Stimulated activated CD8-positive, alpha-beta memory T cell treated with anti-CD3 and anti-CD28 coated beads, Interleukin-15, amount 100 ng/mL, for 4 hours (primary cell): Measurements from ENCODE around the gene CCSER1.

Source experiments
- DNase-seq, 2 donors: peaks; one replicate each; pipeline ENCODE4 v3.0.0-alpha.2; 2020; ENCODE audit warnings: low read depth in 2 of 2

CCSER1 gene

GRCh38 chr4:90958256-90958895, 831.2 kb downstream of the CCSER1 start:
- no peak for DNase-seq

GRCh38 chr4:90960433-90960832, 833.2 kb downstream of the CCSER1 start:
- DNase-seq, result no peak

GRCh38 chr4:90960840-90961239, 833.6 kb downstream of the CCSER1 start:
- no peak for DNase-seq

GRCh38 chr4:90970021-90970420, 842.8 kb downstream of the CCSER1 start:
- no peak for DNase-seq

GRCh38 chr4:90977726-90978125, 850.5 kb downstream of the CCSER1 start:
- no peak for DNase-seq

- DNase-seq, result no peak
These were observed 852.4 kb downstream of the CCSER1 start for GRCh38 chr4:90979556-90979955.

- no peak for DNase-seq
These were observed 855.6 kb downstream of the CCSER1 start for GRCh38 chr4:90982813-90983212.

GRCh38 chr4:90990284-90990683, 863.1 kb downstream of the CCSER1 start:
- no peak for DNase-seq

GRCh38 chr4:90992213-90992612, 865.0 kb downstream of the CCSER1 start:
- DNase-seq, result no peak

- DNase-seq, result no peak
These were observed 867.8 kb downstream of the CCSER1 start for GRCh38 chr4:90994851-90995574.

- no peak for DNase-seq
These were observed 868.8 kb downstream of the CCSER1 start for GRCh38 chr4:90995996-90996395.

GRCh38 chr4:90996813-90997212, 869.6 kb downstream of the CCSER1 start:
- DNase-seq, result no peak

- no peak for DNase-seq
These were observed 888.7 kb downstream of the CCSER1 start for GRCh38 chr4:91015861-91016260.

GRCh38 chr4:91019513-91019912, 892.3 kb downstream of the CCSER1 start:
- no peak for DNase-seq

GRCh38 chr4:91025241-91026148, 898.3 kb downstream of the CCSER1 start:
- no peak for DNase-seq

GRCh38 chr4:91028228-91028627, 901.0 kb downstream of the CCSER1 start:
- DNase-seq, result no peak

GRCh38 chr4:91031761-91032160, 904.6 kb downstream of the CCSER1 start:
- DNase-seq, result no peak

GRCh38 chr4:91032725-91033445, 905.7 kb downstream of the CCSER1 start:
- DNase-seq, result no peak

- DNase-seq, result no peak
These were observed 908.1 kb downstream of the CCSER1 start for GRCh38 chr4:91035276-91035675.

GRCh38 chr4:91037951-91038350, 910.8 kb downstream of the CCSER1 start:
- DNase-seq, result no peak

GRCh38 chr4:91057871-91058270, 930.7 kb downstream of the CCSER1 start:
- no peak for DNase-seq

GRCh38 chr4:91058345-91058744, 931.2 kb downstream of the CCSER1 start:
- no peak for DNase-seq
